LNCaP clone FGC (cell line): ENCODE data around the gene ANP32B.
A peak's percentile ranks its signal among the peaks of the same experiment; 100 is the strongest.

Experiments used
- DNase-seq: peaks from one replicate; pipeline ENCODE4 v3.0.0-alpha.2; 2011; ENCODE audit warnings: low read depth
- H3K4me3 ChIP-seq: 2 replicates; pipeline ENCODE4 v1.5.1; 2011; ENCODE audit warnings: mild to moderate bottlenecking, low read depth, low read length, control low read depth
- CTCF ChIP-seq: IDR thresholded peaks from 2 replicates; pipeline ENCODE4 v1.5.1; 2012; ENCODE audit warnings: mild to moderate bottlenecking; ENCODE audit not compliant: control insufficient read depth, insufficient read depth; ENCODE audit errors: extremely low read depth

The ANP32B gene

GRCh38 chr9:97982683-97983588 is at the start of gene ANP32B:
ANP32B (plus strand) TSS chr9:97983341; CDS start chr9:97983556, 215 bp downstream.
- peak; percentile 50 for DNase-seq
- TF ChIP-seq CTCF, result peak; percentile 92
- H3K4me3 ChIP-seq, result peak within 1 kb of the TSS; percentile 86

GRCh38 chr9:97934321-97935115 is 48.6 kb upstream of the ANP32B start:
- no peak for DNase-seq
- no peak for TF ChIP-seq CTCF
- no peak overlapping the region for H3K4me3 ChIP-seq

GRCh38 chr9:97935276-97935675 is 47.9 kb upstream of the ANP32B start:
- no peak for TF ChIP-seq CTCF
- no peak overlapping the region for H3K4me3 ChIP-seq
- no peak for DNase-seq

GRCh38 chr9:97936998-97937397 is 46.1 kb upstream of the ANP32B start:
- TF ChIP-seq CTCF, result no peak
- H3K4me3 ChIP-seq, result no peak overlapping the region
- DNase-seq, result no peak

- TF ChIP-seq CTCF, result no peak
- no peak for DNase-seq
- H3K4me3 ChIP-seq, result no peak within 1 kb of the TSS
Measured at GRCh38 chr9:97938081-97938644, 45.0 kb upstream of the ANP32B start, which contains the start of gene HEMGN. HEMGN (minus strand) TSS chr9:97938172; CDS start chr9:97938136, 36 bp downstream.

GRCh38 chr9:97940233-97940632 is 42.9 kb upstream of the ANP32B start:
- no peak for DNase-seq
- no peak overlapping the region for H3K4me3 ChIP-seq
- TF ChIP-seq CTCF, result no peak
